H1 (cell line): ENCODE results near the gene TENT4A. TPM values are rescaled to one million over a fixed set of nuclear protein-coding genes. Genes with fewer than 3 reads are reported as not detected.

Experiments used
- CTCF ChIA-PET: fragments of 300-600 bp; sonication (Branson Sonifier 250); formaldehyde crosslinking; loops from one replicate; lab custom pipeline; 2021; ENCODE audit not compliant: partially characterized antibody; lab: Charles Lee
- POLR2A ChIA-PET: fragments of 300-600 bp; sonication (Branson Sonifier 250); formaldehyde crosslinking; loops from one replicate; lab custom pipeline; 2021; ENCODE audit warnings: inconsistent platforms; ENCODE audit not compliant: partially characterized antibody; lab: Charles Lee
- DNase-seq, 2 experiments: peaks; one replicate each; pipeline versions ENCODE4 v3.0.0 to v3.0.0-alpha.2; 2010 to 2022; ENCODE audit warnings: low spot score in 2 of 2, low read depth in 1 of 2, mixed read lengths in 1 of 2
- FAIRE-seq: peaks from 2 replicates; lab custom pipeline; 2011; peaks lifted over from hg19 to GRCh38; lab: Jason Lieb, UNC
- H2AFZ ChIP-seq: 2 replicates; pipeline ENCODE4 v1.8.1; 2012; ENCODE audit warnings: low read length, inconsistent platforms
- H2AK5ac ChIP-seq: 2 replicates; pipeline ENCODE4 v1.6.1; 2013; ENCODE audit warnings: low read depth, low read length
- H2BK120ac ChIP-seq: replicated peaks from 2 replicates; pipeline ENCODE3; 2013; ENCODE audit warnings: low read depth, low read length, inconsistent platforms
- H2BK12ac ChIP-seq: 2 replicates; pipeline ENCODE4 v1.6.1; 2013; ENCODE audit warnings: low read depth, low read length
- H2BK15ac ChIP-seq: 2 replicates; pipeline ENCODE4 v1.6.1; 2013; ENCODE audit warnings: low read length
- H2BK20ac ChIP-seq: 2 replicates; pipeline ENCODE4 v1.6.1; 2013; ENCODE audit warnings: low read length
- H2BK5ac ChIP-seq: 2 replicates; pipeline ENCODE4 v1.6.1; 2013; ENCODE audit warnings: low read depth, low read length
- H3K14ac ChIP-seq: 2 replicates; pipeline ENCODE4 v1.6.1; 2013; ENCODE audit warnings: inconsistent platforms; ENCODE audit not compliant: insufficient read length
- H3K18ac ChIP-seq: 2 replicates; pipeline ENCODE4 v1.6.1; 2013; ENCODE audit warnings: low read length; ENCODE audit errors: extremely low read depth
- H3K23ac ChIP-seq: 2 replicates; pipeline ENCODE4 v1.6.1; 2013; ENCODE audit warnings: inconsistent platforms; ENCODE audit not compliant: insufficient read length
- H3K23me2 ChIP-seq: 2 replicates; pipeline ENCODE4 v1.6.1; 2013; ENCODE audit warnings: low read depth, low read length
- H3K27ac ChIP-seq: 2 replicates; pipeline ENCODE4 v1.6.1; 2011; ENCODE audit warnings: low read depth, low read length, inconsistent platforms
- H3K27me3 ChIP-seq, 4 experiments: replicated peaks in 1 of 4; 1 replicate in 1 of 4; 2 replicates in 3 of 4; pipeline versions ENCODE4 v1.6.1 to v1.8.1; 2011 to 2013; ENCODE audit warnings: low read length in 3 of 4, mild to moderate bottlenecking in 3 of 4, inconsistent platforms in 2 of 4, mixed read lengths in 2 of 4, moderate library complexity in 1 of 4; ENCODE audit not compliant: control insufficient read depth in 3 of 4, insufficient read depth in 3 of 4; ENCODE audit errors: extremely low read depth in 1 of 4
- H3K36me3 ChIP-seq, 4 experiments: 2 replicates each; pipeline versions ENCODE4 v1.6.1 to v1.8.1; 2011 to 2013; ENCODE audit warnings: mild to moderate bottlenecking in 4 of 4, low read length in 3 of 4, moderate library complexity in 2 of 4, control low read depth in 1 of 4, inconsistent platforms in 1 of 4; ENCODE audit not compliant: insufficient read depth in 4 of 4, control insufficient read depth in 2 of 4
- H3K4ac ChIP-seq: replicated peaks from 2 replicates; pipeline ENCODE3; 2013; ENCODE audit warnings: low read length, low read depth, mixed read lengths, inconsistent platforms; ENCODE audit not compliant: insufficient read length
- H3K4me1 ChIP-seq, 4 experiments: replicated peaks in 1 of 4; 1 replicate in 1 of 4; 2 replicates in 3 of 4; pipeline versions ENCODE4 v1.6.1 to v1.8.1; 2011 to 2013; ENCODE audit warnings: low read length in 3 of 4, inconsistent platforms in 2 of 4, mixed read lengths in 1 of 4; ENCODE audit not compliant: insufficient read depth in 4 of 4, control insufficient read depth in 3 of 4
- H3K4me2 ChIP-seq, 2 experiments: 2 replicates each; pipeline versions ENCODE4 v1.6.1 to v1.8.1; 2011 to 2013; ENCODE audit warnings: low read depth in 2 of 2, low read length in 2 of 2, control low read depth in 1 of 2, inconsistent platforms in 1 of 2, mild to moderate bottlenecking in 1 of 2; ENCODE audit not compliant: insufficient read depth in 1 of 2
- H3K4me3 ChIP-seq, 4 experiments: fragments of 200-600, 300-600 bp in 1 of 4; sonication (generic), shearing (Covaris generic), sonication (Bioruptor Twin) in 1 of 4; 2 replicates each; pipeline versions ENCODE4 v1.5.1 to v1.8.1; 2011 to 2016; ENCODE audit warnings: low read length in 4 of 4, low read depth in 3 of 4, control low read depth in 2 of 4, inconsistent platforms in 2 of 4, mild to moderate bottlenecking in 2 of 4, mixed read lengths in 1 of 4, moderate library complexity in 1 of 4; ENCODE audit not compliant: insufficient read depth in 2 of 4; ENCODE audit errors: extremely low read depth in 1 of 4
- H3K56ac ChIP-seq: replicated peaks from 2 replicates; pipeline ENCODE3; 2013; ENCODE audit warnings: low read depth, mild to moderate bottlenecking, mixed read lengths, low read length, inconsistent platforms; ENCODE audit not compliant: insufficient read length
- H3K79me1 ChIP-seq: 2 replicates; pipeline ENCODE4 v1.6.1; 2013; ENCODE audit warnings: low read depth, low read length, control low read depth
- H3K79me2 ChIP-seq, 2 experiments: 2 replicates each; pipeline versions ENCODE4 v1.6.1 to v1.8.1; 2012 to 2013; ENCODE audit warnings: low read length in 2 of 2, mild to moderate bottlenecking in 2 of 2, inconsistent platforms in 1 of 2; ENCODE audit not compliant: insufficient read depth in 2 of 2, control insufficient read depth in 1 of 2
- H3K9ac ChIP-seq, 4 experiments: replicated peaks in 1 of 4; 1 replicate in 1 of 4; 2 replicates in 3 of 4; pipeline versions ENCODE4 v1.6.1 to v1.8.1; 2011 to 2013; ENCODE audit warnings: low read depth in 3 of 4, low read length in 3 of 4, control low read depth in 2 of 4, mild to moderate bottlenecking in 2 of 4, moderate library complexity in 2 of 4, inconsistent platforms in 1 of 4; ENCODE audit errors: extremely low read depth in 1 of 4
- H3K9me3 ChIP-seq, 2 experiments: 2 replicates each; pipeline versions ENCODE4 v1.6.1 to v1.8.1; 2012 to 2013; ENCODE audit warnings: mild to moderate bottlenecking in 2 of 2, moderate library complexity in 2 of 2, control low read depth in 1 of 2, inconsistent platforms in 1 of 2, low read depth in 1 of 2, low read length in 1 of 2, mixed read lengths in 1 of 2; ENCODE audit not compliant: insufficient read depth in 2 of 2
- H4K20me1 ChIP-seq, 2 experiments: replicated peaks in 1 of 2; 2 replicates each; pipeline versions ENCODE3 to v1.8.1; 2011 to 2013; ENCODE audit warnings: inconsistent platforms in 2 of 2, low read length in 2 of 2, mild to moderate bottlenecking in 1 of 2; ENCODE audit not compliant: insufficient read depth in 2 of 2, control insufficient read depth in 1 of 2
- H4K5ac ChIP-seq: 2 replicates; pipeline ENCODE4 v1.6.1; 2013; ENCODE audit warnings: low read length, low read depth, mixed read lengths, inconsistent platforms; ENCODE audit not compliant: insufficient read length
- H4K8ac ChIP-seq: 2 replicates; pipeline ENCODE4 v1.8.0; 2013; ENCODE audit warnings: mild to moderate bottlenecking, moderate library complexity, low read length, inconsistent platforms; ENCODE audit not compliant: insufficient read depth; ENCODE audit errors: extremely low read depth
- H4K91ac ChIP-seq: replicated peaks from 2 replicates; pipeline ENCODE3; 2013; ENCODE audit warnings: low read length, mixed read lengths, inconsistent platforms; ENCODE audit not compliant: insufficient read length
- BCL11A ChIP-seq, 2 experiments: IDR thresholded peaks; one replicate each; pipeline ENCODE4 v1.6.1; 2011; ENCODE audit warnings: low read depth in 2 of 2, low read length in 2 of 2, mild to moderate bottlenecking in 2 of 2
- PHF8 ChIP-seq: fragments of 200-600 bp; sonication (generic); conservative IDR thresholded peaks from 2 replicates; pipeline ENCODE4 v1.7.1; 2012; ENCODE audit warnings: low read depth, mild to moderate bottlenecking, inconsistent platforms, low read length, moderate library complexity
- YY1 ChIP-seq: IDR thresholded peaks from 2 replicates; pipeline ENCODE4 v1.6.1; 2011; ENCODE audit warnings: low read depth, mild to moderate bottlenecking, low read length
- WGBS, 2 experiments: shearing (Covaris generic) in 1 of 2; methylation state at CpG; one replicate each; pipeline versions ENCODE4 v1.1.6 to v1.1.7; 2013 to 2015; ENCODE audit warnings: low lambda C conversion rate in 2 of 2, mixed read lengths in 2 of 2, inconsistent platforms in 1 of 2, low coverage in 1 of 2, missing lambda C conversion rate in 1 of 2; ENCODE audit not compliant: insufficient replicate concordance in 2 of 2, insufficient coverage in 1 of 2, insufficient read length in 1 of 2; ENCODE audit errors: extremely low coverage in 1 of 2, missing lambda C conversion rate in 1 of 2; 5-methylcytosine and 5-hydroxymethylcytosine counted together
- polyA plus RNA-seq, 7 experiments: library from polyadenylated mRNA; depleted of rRNA in 3 of 7; stranded (reverse) in 5 of 7; unstranded in 2 of 7; fragments of >200 nt in 5 of 7; fragments of 200-250 nt in 2 of 7; gene quantifications; 1 replicate in 5 of 7; 2 replicates in 1 of 7; 4 replicates in 1 of 7; pipeline versions ENCODE4 v1.2.1 to v1.2.3, GENCODE V29; 2011 to 2013; ENCODE audit warnings: missing spikeins in 2 of 7, mixed read lengths in 2 of 7
- total RNA-seq: library from RNA; stranded (reverse); fragmentation: NEBNext Ultra II Directional; extraction: Animal tissue kit (Norgen Biotek cat#: 25700); gene quantifications from 2 replicates; pipeline ENCODE4 v1.2.1, GENCODE V29; 2021

Gene TENT4A
- total and polyA plus RNA-seq, 2 of the 8 experiments (the other 6 are each of a cell fraction or from before 2014, with no cell fraction given) = 8.9 to 25.1 TPM

DNA sequence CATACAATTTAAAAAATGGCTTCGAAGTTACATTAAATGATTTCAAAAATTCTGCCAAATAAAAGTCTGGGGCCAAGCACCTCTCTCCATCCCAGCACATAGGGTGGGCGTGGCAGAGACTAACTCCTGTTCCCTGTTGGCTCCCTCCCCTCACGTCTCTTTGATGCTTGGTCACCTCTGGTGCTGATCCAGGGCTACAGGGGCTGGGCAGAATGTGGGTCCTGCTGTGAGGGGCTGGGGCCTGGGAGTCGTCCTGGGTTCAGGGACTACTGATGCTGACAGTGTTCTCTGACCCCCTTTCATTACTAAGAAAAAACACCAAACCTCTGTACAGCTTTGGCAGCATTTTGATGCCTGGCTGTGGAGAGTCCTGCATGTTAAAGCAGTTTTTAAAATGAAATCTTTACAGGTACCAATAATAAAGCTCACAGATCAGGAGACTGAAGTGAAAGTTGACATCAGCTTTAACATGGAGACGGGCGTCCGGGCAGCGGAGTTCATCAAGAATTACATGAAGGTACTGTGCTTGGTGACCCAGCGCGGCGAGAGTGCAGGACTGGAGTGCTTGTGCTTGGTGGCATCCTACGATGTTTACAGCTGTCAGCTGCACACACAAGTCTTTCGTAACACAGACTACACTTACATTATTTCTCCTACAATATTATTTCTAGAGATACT is 29.0 kb downstream of the TENT4A start:
- FAIRE-seq = no peak
- Histone ChIP-seq H3K56ac (no peak overlapping the region), H4K91ac (no peak overlapping the region), H3K9me3 (no peaks in the 10 kb centered on the region), H3K27ac (no peak overlapping the region), H2AK5ac (no peak overlapping the region), H3K79me1 (peaks cover 3% of the 10 kb centered on the region; the same call in 1 of the 2 replicates), H2BK12ac (no peak overlapping the region), H3K18ac (no peak overlapping the region), H3K14ac (no peak overlapping the region), H3K36me3 (peaks cover 0 to 23% (median 9%) of the 10 kb centered on the region in 4 experiments), H3K9ac (no peak overlapping the region), H2BK5ac (no peak overlapping the region), H4K8ac (no peak overlapping the region), H3K23me2 (no peaks in the 10 kb centered on the region; the same call in 1 of the 2 replicates), H2AFZ (no peak overlapping the region), H2BK15ac (no peak overlapping the region), H3K4ac (no peak overlapping the region), H3K4me3 (no peak overlapping the region), H3K4me2 (no peak overlapping the region), H3K27me3 (no peaks in the 10 kb centered on the region), H2BK20ac (no peak overlapping the region), H3K79me2 (peaks cover 0 to 2% of the 10 kb centered on the region in 2 experiments; a peak in 1 of 4 replicates), H3K23ac (no peak overlapping the region), H2BK120ac (no peak overlapping the region), H3K4me1 (no peaks in the 10 kb centered on the region; a peak in 2 of 7 replicates), H4K5ac (no peak overlapping the region), H4K20me1 (peaks cover 3 to 21% of the 10 kb centered on the region in 2 experiments)
- POLR2A ChIA-PET = no interaction called here
- DNase-seq = no peak
- CTCF ChIA-PET = interaction anchor here (0.6 to 2.7 kb wide), 3 partner anchors 14 to 109 kb away, joined by 3 to 8 read pairs (median 3); partner anchors contain the start of gene NSUN2
- WGBS, 2 experiments = 90% methylated on average over 13 of the region's 13 CpGs; no CpG with 5 or more reads in 1 of the 2 experiments
- TF ChIP-seq BCL11A (IDR thresholded peaks at IDR 0.05; ENCODE audit: low read depth in 2 of 2, low read length in 2 of 2) = no peak
- no peak for TF ChIP-seq YY1
- TF ChIP-seq PHF8 = no peak
